HepG2 (cell line): ENCODE measurements around the gene HAX1. TPM values are rescaled to one million over a fixed set of nuclear protein-coding genes. Genes with fewer than 3 reads are reported as not detected.

Experiments
- FLYWCH1 ChIP-seq: sonication (generic); formaldehyde crosslinking; IDR thresholded peaks from 2 replicates; pipeline ENCODE4 v1.8.1; 2023; ENCODE audit warnings: mild to moderate bottlenecking, missing genetic modification reagents
- GABPB1 ChIP-seq: IDR thresholded peaks from 2 replicates; pipeline ENCODE4 v1.6.1; 2016; ENCODE audit warnings: mild to moderate bottlenecking, missing genetic modification reagents, moderate library complexity, missing compliant biosample characterization
- HNRNPUL1 ChIP-seq: fragments of 200-400 bp; formaldehyde crosslinking; IDR thresholded peaks from 2 replicates; pipeline ENCODE4 v1.6.1; 2017; ENCODE audit warnings: low read depth, mild to moderate bottlenecking, low read length, moderate library complexity
- MLX ChIP-seq: IDR thresholded peaks from 2 replicates; pipeline ENCODE4 v1.6.1; 2016
- NONO ChIP-seq, 2 experiments: fragments of 450-650 bp in 1 of 2; sonication (generic) in 1 of 2; formaldehyde crosslinking in 1 of 2; IDR thresholded peaks in 1 of 2; conservative IDR thresholded peaks in 1 of 2; 2 replicates each; pipeline versions ENCODE4 v1.6.1 to v1.8.0; 2017 to 2022; ENCODE audit warnings: mild to moderate bottlenecking in 1 of 2, missing genetic modification reagents in 1 of 2, moderate library complexity in 1 of 2
- NR3C1 ChIP-seq: sonication (generic); formaldehyde crosslinking; IDR thresholded peaks from 2 replicates; pipeline ENCODE4 v1.4.0; 2020; ENCODE audit warnings: missing genetic modification reagents
- SALL1 ChIP-seq: sonication (generic); formaldehyde crosslinking; IDR thresholded peaks from 2 replicates; pipeline ENCODE4 v1.8.0; 2022; ENCODE audit warnings: mild to moderate bottlenecking, missing genetic modification reagents
- SMARCC2 ChIP-seq: fragments of 450-650 bp; IDR thresholded peaks from 2 replicates; pipeline ENCODE4 v1.6.1; 2017; ENCODE audit warnings: antibody characterized with exemption, mild to moderate bottlenecking
- SMYD3 ChIP-seq: sonication (generic); formaldehyde crosslinking; IDR thresholded peaks from 2 replicates; pipeline ENCODE4 v1.8.1; 2023; ENCODE audit warnings: mild to moderate bottlenecking, missing genetic modification reagents
- SOX6 ChIP-seq, 2 experiments: fragments of 450-650 bp in 1 of 2; sonication (generic) in 1 of 2; formaldehyde crosslinking in 1 of 2; IDR thresholded peaks; 2 replicates each; pipeline versions ENCODE4 v1.4.0 to v1.6.1; 2017 to 2020; ENCODE audit warnings: antibody characterized with exemption in 1 of 2, mild to moderate bottlenecking in 1 of 2, missing genetic modification reagents in 1 of 2
- TARDBP ChIP-seq: sonication (generic); formaldehyde crosslinking; IDR thresholded peaks from 2 replicates; pipeline ENCODE4 v1.8.0; 2022; ENCODE audit warnings: mild to moderate bottlenecking, missing genetic modification reagents
- TSC22D2 ChIP-seq: sonication (generic); formaldehyde crosslinking; IDR thresholded peaks from 2 replicates; pipeline ENCODE4 v1.5.1; 2020; ENCODE audit warnings: missing genetic modification reagents, mild to moderate bottlenecking, borderline replicate concordance
- ZMYM4 ChIP-seq: sonication (generic); formaldehyde crosslinking; IDR thresholded peaks from 2 replicates; pipeline ENCODE4 v1.8.1; 2023; ENCODE audit warnings: mild to moderate bottlenecking, missing genetic modification reagents
- ZNF224 ChIP-seq: sonication (generic); formaldehyde crosslinking; IDR thresholded peaks from 2 replicates; pipeline ENCODE4 v1.5.0; 2020; ENCODE audit warnings: mild to moderate bottlenecking, missing genetic modification reagents
- ZNF350 ChIP-seq: sonication (generic); formaldehyde crosslinking; IDR thresholded peaks from 2 replicates; pipeline ENCODE4 v1.4.0; 2020; ENCODE audit warnings: mild to moderate bottlenecking, low read depth, missing genetic modification reagents, borderline replicate concordance
- ZNF510 ChIP-seq: sonication (generic); formaldehyde crosslinking; IDR thresholded peaks from 2 replicates; pipeline ENCODE4 v1.4.0; 2020; ENCODE audit warnings: low read depth, mild to moderate bottlenecking, missing genetic modification reagents
- ZNF629 ChIP-seq: sonication (generic); formaldehyde crosslinking; conservative IDR thresholded peaks from 2 replicates; pipeline ENCODE4 v1.5.0; 2020; ENCODE audit warnings: missing genetic modification reagents
- ZNF670 ChIP-seq: sonication (generic); formaldehyde crosslinking; IDR thresholded peaks from 2 replicates; pipeline ENCODE4 v1.8.0; 2022; ENCODE audit warnings: mild to moderate bottlenecking, missing genetic modification reagents, borderline replicate concordance
- polyA plus RNA-seq, 8 experiments: library from polyadenylated mRNA; depleted of rRNA in 3 of 8; stranded (reverse) in 7 of 8; unstranded in 1 of 8; fragments of >200 nt; fragmentation: Illumina TruSeq in 4 of 8; extraction: Trizol in 4 of 8; gene quantifications; 2 replicates each; pipeline versions ENCODE4 v1.2.1 to v1.2.3, GENCODE V29; 2011 to 2016; ENCODE audit warnings: low read depth in 4 of 8, missing spikeins in 1 of 8, mixed read lengths in 1 of 8; ENCODE audit not compliant: insufficient read depth in 1 of 8
- total RNA-seq, 5 experiments: library from RNA; depleted of rRNA; stranded (reverse); fragments of >200 nt; fragmentation: Illumina TruSeq; extraction: Trizol; gene quantifications; 2 replicates each; pipeline ENCODE4 v1.2.3, GENCODE V29; 2016; ENCODE audit warnings: low read depth in 1 of 5
- TF ChIP-seq, protein P1 (sequence below): IDR thresholded peaks from 2 replicates; pipeline ENCODE4 v1.6.1; 2018; ENCODE audit warnings: missing genetic modification reagents
- TF ChIP-seq, protein P2 (sequence below), 2 experiments: sonication (generic) in 1 of 2; formaldehyde crosslinking in 1 of 2; IDR thresholded peaks; 2 replicates each; pipeline versions ENCODE4 v1.4.0 to v1.6.1; 2018 to 2020; ENCODE audit warnings: missing genetic modification reagents in 2 of 2, borderline replicate concordance in 1 of 2, low read depth in 1 of 2, mild to moderate bottlenecking in 1 of 2, missing biosample characterization in 1 of 2
- TF ChIP-seq, protein P3 (sequence below): sonication (generic); formaldehyde crosslinking; IDR thresholded peaks from 2 replicates; pipeline ENCODE4 v1.9.0; 2021; ENCODE audit warnings: missing genetic modification reagents, mild to moderate bottlenecking, borderline replicate concordance
- TF ChIP-seq, protein P4 (sequence below): IDR thresholded peaks from 2 replicates; pipeline ENCODE4 v1.6.1; 2016; ENCODE audit warnings: missing compliant biosample characterization, missing genetic modification reagents, borderline replicate concordance

Gene HAX1
- total and polyA plus RNA-seq, 2 of the 13 experiments (the other 11 are each of a cell fraction or from before 2014, with no cell fraction given) = 89.2 to 128 TPM

GRCh38 chr1:154324669-154325582 lies 52.5 kb downstream of the HAX1 start, which contains the start of gene ATP8B2 (continued):
- TF ChIP-seq, protein P1, sequence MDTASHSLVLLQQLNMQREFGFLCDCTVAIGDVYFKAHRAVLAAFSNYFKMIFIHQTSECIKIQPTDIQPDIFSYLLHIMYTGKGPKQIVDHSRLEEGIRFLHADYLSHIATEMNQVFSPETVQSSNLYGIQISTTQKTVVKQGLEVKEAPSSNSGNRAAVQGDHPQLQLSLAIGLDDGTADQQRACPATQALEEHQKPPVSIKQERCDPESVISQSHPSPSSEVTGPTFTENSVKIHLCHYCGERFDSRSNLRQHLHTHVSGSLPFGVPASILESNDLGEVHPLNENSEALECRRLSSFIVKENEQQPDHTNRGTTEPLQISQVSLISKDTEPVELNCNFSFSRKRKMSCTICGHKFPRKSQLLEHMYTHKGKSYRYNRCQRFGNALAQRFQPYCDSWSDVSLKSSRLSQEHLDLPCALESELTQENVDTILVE (CRISPR knock-in tag) = peak; percentile 65; the same call in 1 of the 2 replicates
- no peak for TF ChIP-seq SALL1
- TF ChIP-seq ZNF510 (CRISPR knock-in tag) = no peak
- TF ChIP-seq, protein P2, sequence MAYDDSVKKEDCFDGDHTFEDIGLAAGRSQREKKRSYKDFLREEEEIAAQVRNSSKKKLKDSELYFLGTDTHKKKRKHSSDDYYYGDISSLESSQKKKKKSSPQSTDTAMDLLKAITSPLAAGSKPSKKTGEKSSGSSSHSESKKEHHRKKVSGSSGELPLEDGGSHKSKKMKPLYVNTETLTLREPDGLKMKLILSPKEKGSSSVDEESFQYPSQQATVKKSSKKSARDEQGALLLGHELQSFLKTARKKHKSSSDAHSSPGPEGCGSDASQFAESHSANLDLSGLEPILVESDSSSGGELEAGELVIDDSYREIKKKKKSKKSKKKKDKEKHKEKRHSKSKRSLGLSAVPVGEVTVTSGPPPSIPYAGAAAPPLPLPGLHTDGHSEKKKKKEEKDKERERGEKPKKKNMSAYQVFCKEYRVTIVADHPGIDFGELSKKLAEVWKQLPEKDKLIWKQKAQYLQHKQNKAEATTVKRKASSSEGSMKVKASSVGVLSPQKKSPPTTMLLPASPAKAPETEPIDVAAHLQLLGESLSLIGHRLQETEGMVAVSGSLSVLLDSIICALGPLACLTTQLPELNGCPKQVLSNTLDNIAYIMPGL (CRISPR knock-in tag; IDR thresholded peaks at IDR 0.05; ENCODE audit: borderline replicate concordance in 1 of 2, low read depth in 1 of 2) = peak; percentile 88 to 96
- TF ChIP-seq FLYWCH1 (CRISPR knock-in tag) = no peak
- no peak for TF ChIP-seq SMYD3 (CRISPR knock-in tag)
- no peak for TF ChIP-seq NR3C1 (CRISPR knock-in tag)
- peak; percentile 26; the same call in 1 of the 2 replicates for TF ChIP-seq ZNF350 (CRISPR knock-in tag)
- TF ChIP-seq, protein P3, sequence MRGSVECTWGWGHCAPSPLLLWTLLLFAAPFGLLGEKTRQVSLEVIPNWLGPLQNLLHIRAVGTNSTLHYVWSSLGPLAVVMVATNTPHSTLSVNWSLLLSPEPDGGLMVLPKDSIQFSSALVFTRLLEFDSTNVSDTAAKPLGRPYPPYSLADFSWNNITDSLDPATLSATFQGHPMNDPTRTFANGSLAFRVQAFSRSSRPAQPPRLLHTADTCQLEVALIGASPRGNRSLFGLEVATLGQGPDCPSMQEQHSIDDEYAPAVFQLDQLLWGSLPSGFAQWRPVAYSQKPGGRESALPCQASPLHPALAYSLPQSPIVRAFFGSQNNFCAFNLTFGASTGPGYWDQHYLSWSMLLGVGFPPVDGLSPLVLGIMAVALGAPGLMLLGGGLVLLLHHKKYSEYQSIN = no peak
- no peak for TF ChIP-seq ZNF224 (CRISPR knock-in tag)
- TF ChIP-seq, protein P4, sequence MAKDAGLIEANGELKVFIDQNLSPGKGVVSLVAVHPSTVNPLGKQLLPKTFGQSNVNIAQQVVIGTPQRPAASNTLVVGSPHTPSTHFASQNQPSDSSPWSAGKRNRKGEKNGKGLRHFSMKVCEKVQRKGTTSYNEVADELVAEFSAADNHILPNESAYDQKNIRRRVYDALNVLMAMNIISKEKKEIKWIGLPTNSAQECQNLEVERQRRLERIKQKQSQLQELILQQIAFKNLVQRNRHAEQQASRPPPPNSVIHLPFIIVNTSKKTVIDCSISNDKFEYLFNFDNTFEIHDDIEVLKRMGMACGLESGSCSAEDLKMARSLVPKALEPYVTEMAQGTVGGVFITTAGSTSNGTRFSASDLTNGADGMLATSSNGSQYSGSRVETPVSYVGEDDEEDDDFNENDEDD (CRISPR knock-in tag) = peak; percentile 22; the same call in 1 of the 2 replicates
- no peak for TF ChIP-seq SMARCC2
- no peak for TF ChIP-seq HNRNPUL1
- TF ChIP-seq GABPB1 (CRISPR knock-in tag) = peak; percentile 74
- TF ChIP-seq TSC22D2 = no peak
- TF ChIP-seq MLX (CRISPR knock-in tag) = no peak
- TF ChIP-seq ZMYM4 = peak; percentile 26; the same call in 1 of the 2 replicates
- TF ChIP-seq TARDBP (CRISPR knock-in tag) = no peak
- no peak for TF ChIP-seq ZNF629 (CRISPR knock-in tag)
- TF ChIP-seq SOX6 (IDR thresholded peaks at IDR 0.05) = no peak
- peak; percentile 40 for TF ChIP-seq SOX6 (CRISPR knock-in tag; IDR thresholded peaks at IDR 0.05)
- TF ChIP-seq NONO (IDR thresholded peaks at IDR 0.05) = no peak
- TF ChIP-seq NONO (CRISPR knock-in tag; conservative IDR thresholded peaks at IDR 0.05) = peak; percentile 52; the same call in 1 of the 2 replicates
- no peak for TF ChIP-seq ZNF670
